A549 (cell line): ENCODE results near the gene ARHGEF26.

ENCODE experiments used
- CEBPB ChIP-seq, 2 experiments: fragments of >200 bp in 1 of 2; sonication (Bioruptor Twin) in 1 of 2; formaldehyde crosslinking in 1 of 2; IDR thresholded peaks; 2 replicates each; pipeline ENCODE4 v1.6.1; 2012 to 2016
- EHMT2 ChIP-seq: fragments of 200-600 bp; sonication (generic); IDR thresholded peaks from 2 replicates; pipeline ENCODE4 v1.6.1; 2016; ENCODE audit warnings: antibody characterized with exemption, low read depth, mild to moderate bottlenecking, moderate library complexity
- EP300 ChIP-seq, 2 experiments: fragments of >200 bp; sonication (Bioruptor Twin); formaldehyde crosslinking; IDR thresholded peaks; 2 replicates in 1 of 2; 3 replicates in 1 of 2; pipeline ENCODE4 v1.6.1; 2016 to 2017
- POLR2A ChIP-seq: IDR thresholded peaks from 2 replicates; pipeline ENCODE4 v1.6.1; 2012; ENCODE audit warnings: mild to moderate bottlenecking, low read length
- RCOR1 ChIP-seq: fragments of 150-350 bp; IDR thresholded peaks from 2 replicates; pipeline ENCODE4 v1.6.1; 2014; ENCODE audit warnings: antibody characterized with exemption, low read length, low read depth
- REST ChIP-seq: fragments of 200-600 bp; sonication (generic); IDR thresholded peaks from 2 replicates; pipeline ENCODE4 v1.6.1; 2016; ENCODE audit warnings: antibody characterized with exemption, mild to moderate bottlenecking, moderate library complexity
- RFX5 ChIP-seq: fragments of 450-650 bp; IDR thresholded peaks from 2 replicates; pipeline ENCODE4 v1.7.1; 2014; ENCODE audit warnings: antibody characterized with exemption, mild to moderate bottlenecking, moderate library complexity
- SMC3 ChIP-seq: fragments of >200 bp; sonication (Bioruptor Twin); formaldehyde crosslinking; IDR thresholded peaks from 3 replicates; pipeline ENCODE4 v1.6.1; 2018; ENCODE audit warnings: inconsistent platforms
- SREBF2 ChIP-seq: fragments of 450-650 bp; IDR thresholded peaks from 2 replicates; pipeline ENCODE4 v1.6.1; 2014; ENCODE audit warnings: mild to moderate bottlenecking, moderate library complexity
- ZNF302 ChIP-seq: fragments of 250-450 bp; sonication (Bioruptor Pico); IDR thresholded peaks from 2 replicates; pipeline ENCODE4 v1.9.0; 2021; ENCODE audit warnings: inconsistent platforms, mild to moderate bottlenecking, moderate library complexity
- TF ChIP-seq, protein P1 (sequence below): fragments of >200 bp; sonication (Bioruptor Twin); formaldehyde crosslinking; IDR thresholded peaks from 3 replicates; pipeline ENCODE4 v1.5.1; 2016
- TF ChIP-seq, protein P2 (sequence below): fragments of 450-650 bp; IDR thresholded peaks from 2 replicates; pipeline ENCODE4 v1.6.1; 2014; ENCODE audit warnings: antibody characterized with exemption

GRCh38 chr3:154119951-154120350 is 1.2 kb upstream of the ARHGEF26 start:
- no peak for TF ChIP-seq EP300 (IDR thresholded peaks at IDR 0.05)
- no peak for TF ChIP-seq EHMT2
- TF ChIP-seq, protein P1, sequence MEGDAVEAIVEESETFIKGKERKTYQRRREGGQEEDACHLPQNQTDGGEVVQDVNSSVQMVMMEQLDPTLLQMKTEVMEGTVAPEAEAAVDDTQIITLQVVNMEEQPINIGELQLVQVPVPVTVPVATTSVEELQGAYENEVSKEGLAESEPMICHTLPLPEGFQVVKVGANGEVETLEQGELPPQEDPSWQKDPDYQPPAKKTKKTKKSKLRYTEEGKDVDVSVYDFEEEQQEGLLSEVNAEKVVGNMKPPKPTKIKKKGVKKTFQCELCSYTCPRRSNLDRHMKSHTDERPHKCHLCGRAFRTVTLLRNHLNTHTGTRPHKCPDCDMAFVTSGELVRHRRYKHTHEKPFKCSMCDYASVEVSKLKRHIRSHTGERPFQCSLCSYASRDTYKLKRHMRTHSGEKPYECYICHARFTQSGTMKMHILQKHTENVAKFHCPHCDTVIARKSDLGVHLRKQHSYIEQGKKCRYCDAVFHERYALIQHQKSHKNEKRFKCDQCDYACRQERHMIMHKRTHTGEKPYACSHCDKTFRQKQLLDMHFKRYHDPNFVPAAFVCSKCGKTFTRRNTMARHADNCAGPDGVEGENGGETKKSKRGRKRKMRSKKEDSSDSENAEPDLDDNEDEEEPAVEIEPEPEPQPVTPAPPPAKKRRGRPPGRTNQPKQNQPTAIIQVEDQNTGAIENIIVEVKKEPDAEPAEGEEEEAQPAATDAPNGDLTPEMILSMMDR, result no peak
- no peak for TF ChIP-seq SMC3
- TF ChIP-seq CEBPB (IDR thresholded peaks at IDR 0.05), result no peak
- no peak for TF ChIP-seq POLR2A
- TF ChIP-seq RCOR1, result no peak
- TF ChIP-seq RFX5, result no peak
- no peak for TF ChIP-seq REST
- TF ChIP-seq SREBF2, result no peak
- no peak for TF ChIP-seq ZNF302 (CRISPR knock-in tag)
- TF ChIP-seq, protein P2, sequence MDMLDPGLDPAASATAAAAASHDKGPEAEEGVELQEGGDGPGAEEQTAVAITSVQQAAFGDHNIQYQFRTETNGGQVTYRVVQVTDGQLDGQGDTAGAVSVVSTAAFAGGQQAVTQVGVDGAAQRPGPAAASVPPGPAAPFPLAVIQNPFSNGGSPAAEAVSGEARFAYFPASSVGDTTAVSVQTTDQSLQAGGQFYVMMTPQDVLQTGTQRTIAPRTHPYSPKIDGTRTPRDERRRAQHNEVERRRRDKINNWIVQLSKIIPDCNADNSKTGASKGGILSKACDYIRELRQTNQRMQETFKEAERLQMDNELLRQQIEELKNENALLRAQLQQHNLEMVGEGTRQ, result no peak
